ENCODE results near the gene GNA15. TPM values are rescaled to one million over a fixed set of nuclear protein-coding genes. Genes with fewer than 3 reads are reported as not detected.
A peak's percentile ranks its signal among the peaks of the same experiment; 100 is the strongest.
"Not testable (repeated sequence)": the region's sequence is repeated elsewhere in the genome, so short reads cannot be mapped to it uniquely, and the experiment has no call there.

The GNA15 gene
- polyA plus RNA-seq, 3 donors, result 0.78 to 1.00 (median 0.85) TPM

DNA sequence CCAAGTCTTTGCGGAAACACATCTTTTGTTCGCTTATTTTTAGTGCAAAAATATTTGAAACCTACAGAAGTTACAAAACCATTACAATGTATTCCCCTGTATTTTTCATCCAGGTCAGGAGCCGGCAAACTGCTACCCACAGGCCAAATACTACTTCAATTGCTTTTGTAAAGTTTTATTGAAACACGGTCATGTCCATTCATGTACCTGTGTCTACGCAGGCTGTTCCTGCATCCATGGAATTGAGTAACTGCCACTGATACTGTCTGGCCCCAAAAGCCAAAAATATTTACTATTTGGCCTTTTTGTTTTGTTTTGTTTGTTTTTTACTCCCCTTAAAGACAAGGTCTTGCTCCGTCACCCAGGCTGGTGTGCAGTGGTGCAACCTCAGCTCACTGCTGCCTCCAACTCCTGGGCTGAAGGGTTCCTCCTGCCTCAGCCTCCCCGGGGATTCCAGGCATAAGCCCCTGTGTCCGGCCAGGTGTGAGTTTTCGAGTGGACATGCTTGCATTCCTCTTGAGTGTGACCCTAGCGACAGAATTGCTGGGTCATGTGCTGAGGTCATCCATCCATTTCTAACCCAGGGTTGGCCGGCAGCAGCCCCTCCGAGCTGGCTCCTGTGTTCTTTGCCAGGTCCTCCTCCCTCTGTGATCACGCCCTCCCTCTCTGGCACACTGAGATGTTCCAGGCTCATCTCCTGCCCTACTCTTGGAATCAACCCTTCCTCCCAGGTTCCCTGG is 31.9 kb downstream of the GNA15 start:
- no peak for DNase-seq (ENCODE audit: low read depth in 3 of 3, low spot score in 2 of 3)

DNA sequence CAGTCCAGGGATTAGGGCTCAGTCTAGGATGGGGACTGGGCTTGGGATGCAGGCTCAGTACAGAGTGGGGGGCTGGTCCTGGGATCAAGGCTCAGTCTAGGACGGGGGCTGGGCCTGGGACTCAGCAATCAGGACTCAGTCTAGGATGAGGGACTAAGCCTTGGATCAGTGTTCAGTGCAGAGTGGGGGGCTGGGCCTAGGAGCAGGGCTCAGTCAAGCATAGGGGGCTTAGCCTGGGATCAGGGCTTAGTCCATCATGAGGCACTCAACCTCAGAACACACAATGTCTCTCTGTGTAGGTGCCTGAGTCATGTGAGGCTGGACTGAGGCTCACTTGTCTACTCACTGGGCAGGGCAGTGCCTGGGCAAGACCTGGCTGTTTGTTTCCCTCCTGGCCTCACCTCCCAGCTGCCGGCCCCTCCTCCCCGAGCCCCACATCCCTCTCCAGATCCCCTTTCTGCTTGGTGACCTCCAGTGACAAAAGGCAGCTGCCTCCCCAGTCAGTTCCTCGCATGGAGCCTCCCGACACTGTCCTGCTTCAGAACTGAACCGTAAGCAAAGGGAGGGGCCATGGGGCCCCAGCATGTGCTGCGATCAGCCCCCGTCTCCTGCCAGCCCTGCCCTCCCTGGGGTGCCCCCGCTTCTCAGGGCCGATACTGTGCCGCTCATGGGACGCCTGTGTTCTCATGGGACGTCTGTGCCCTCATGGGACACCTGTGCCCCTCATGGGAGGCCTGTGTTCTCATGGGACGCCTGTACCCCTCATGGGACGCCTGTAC is 36.2 kb downstream of the GNA15 start:
- no peak for DNase-seq (ENCODE audit: low read depth in 3 of 3, low spot score in 2 of 3)

DNA sequence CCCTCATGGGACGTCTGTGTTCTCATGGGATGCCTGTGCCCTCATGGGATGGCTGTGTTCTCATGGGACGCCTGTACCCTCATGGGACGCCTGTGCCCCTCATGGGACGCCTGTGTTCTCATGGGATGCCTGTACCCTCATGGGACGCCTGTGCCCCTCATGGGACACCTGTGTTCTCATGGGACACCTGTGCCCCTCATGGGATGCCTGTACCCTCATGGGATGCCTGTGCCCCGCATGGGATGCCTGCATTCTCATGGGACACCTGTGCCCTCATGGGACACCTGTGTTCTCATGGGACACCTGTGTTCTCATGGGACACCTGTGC is 36.8 kb downstream of the GNA15 start:
- DNase-seq (ENCODE audit: low read depth in 3 of 3, low spot score in 2 of 3), result not testable (repeated sequence)

DNA sequence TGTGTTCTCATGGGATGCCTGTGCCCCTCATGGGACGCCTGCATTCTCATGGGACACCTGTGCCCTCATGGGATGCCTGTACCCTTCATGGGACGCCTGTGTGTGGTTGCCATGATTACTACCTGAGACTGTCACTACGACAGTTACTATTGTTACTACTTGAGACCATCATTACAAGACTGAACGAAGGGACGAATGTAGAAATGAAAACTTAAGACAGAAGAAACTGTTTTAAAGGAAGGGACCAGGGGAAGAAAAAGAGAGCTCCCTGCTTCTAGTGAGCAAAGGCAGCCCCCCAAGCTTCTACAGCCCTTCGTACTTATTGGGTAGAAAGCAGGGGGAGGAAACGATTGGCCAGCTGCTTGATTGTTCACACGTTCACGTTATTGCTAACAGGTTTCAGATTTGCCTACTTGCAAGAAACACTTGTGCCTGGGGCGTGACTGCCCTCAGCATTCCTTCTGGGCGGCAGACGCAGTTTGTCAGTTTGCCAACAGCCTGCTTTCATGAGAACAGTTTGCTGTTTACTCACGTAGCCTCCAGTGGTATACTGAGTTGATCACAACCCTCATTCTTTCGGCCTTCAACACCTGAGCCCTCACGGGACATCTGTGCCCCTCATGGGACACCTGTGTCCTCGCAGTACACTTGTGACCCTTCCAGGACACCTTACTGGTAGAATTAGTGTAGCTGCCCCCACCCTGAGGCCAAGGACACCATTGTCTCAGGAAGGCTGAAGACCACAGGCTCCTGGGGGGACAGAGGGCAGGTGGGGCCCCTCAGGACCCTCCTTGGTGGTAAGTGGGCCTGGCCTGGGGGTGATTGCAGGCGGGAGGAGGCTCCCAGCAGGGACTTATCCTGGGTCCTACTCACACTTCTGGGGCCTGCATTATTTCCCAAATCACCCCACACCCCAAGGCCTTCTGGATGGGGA is 40.2 kb downstream of the GNA15 start:
- DNase-seq (ENCODE audit: low read depth in 3 of 3, low spot score in 2 of 3), result no peak

DNA sequence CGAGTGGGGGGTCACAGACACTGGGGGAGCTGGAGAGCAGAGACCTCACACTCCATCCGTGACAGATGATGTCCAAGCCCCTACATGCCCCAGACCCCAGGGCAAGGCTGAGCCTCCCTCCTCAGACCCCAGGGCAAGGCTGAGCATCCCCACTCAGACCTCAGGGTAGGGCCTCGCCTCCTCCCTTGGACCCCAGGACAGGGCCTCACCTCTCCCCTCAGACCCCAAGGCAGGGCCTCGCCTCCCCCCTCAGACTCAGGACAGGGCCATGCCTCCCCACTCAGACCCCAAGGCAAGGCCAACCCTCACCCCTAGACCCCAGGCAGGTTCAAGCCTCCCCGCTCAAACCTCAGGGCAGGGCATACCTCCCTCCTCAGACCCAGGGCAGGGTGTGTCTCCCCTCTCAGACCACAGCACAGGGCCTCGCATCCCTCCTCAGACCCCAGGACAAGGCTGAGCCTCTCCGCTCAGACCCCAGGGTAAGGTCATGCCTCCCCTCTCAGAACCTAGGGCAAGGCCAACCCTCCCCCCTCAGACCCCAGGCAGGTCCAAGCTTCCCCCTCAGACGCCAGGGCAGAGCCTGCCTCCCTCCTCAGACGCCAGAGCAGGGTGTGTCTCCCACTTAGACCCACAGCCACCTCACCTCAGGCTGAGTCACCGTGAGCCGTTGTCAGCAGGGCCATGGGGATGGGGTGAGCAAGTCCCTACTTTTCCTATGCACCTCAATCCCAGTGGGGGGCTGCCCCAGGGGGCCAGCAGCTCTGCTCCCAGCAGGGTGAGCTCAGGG is 41.1 kb downstream of the GNA15 start:
- no peak for DNase-seq (ENCODE audit: low read depth in 3 of 3, low spot score in 2 of 3)

DNA sequence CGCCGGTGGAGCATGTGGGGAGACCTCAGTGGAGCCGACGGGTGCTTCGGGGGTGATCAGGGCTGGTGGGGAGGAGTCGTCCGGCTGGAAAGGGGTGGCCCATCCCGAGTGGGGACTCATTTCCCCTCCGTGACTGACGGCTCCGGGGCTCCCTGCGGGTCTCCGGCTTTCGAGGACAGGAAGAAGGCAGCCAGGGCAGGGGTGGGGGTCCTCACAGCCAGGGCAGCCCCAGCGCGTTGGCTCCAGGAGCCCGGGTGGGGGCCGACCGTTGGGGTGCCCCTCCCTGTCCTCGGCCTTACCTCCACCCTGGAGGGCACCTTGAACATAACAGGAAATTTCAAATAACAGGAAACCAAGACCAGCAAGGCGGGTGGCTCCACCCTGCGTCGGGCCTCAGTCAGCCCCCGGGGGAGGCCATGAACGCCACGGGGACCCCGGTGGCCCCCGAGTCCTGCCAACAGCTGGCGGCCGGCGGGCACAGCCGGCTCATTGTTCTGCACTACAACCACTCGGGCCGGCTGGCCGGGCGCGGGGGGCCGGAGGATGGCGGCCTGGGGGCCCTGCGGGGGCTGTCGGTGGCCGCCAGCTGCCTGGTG is 42.6 kb downstream of the GNA15 start, which contains the start of gene S1PR4:
Gene S1PR4 (plus strand): TSS at position 393 of the 596 bp plus-strand sequence. CDS start 24 bp downstream, at position 417.
- no peak for DNase-seq (ENCODE audit: low read depth in 3 of 3, low spot score in 2 of 3)

DNA sequence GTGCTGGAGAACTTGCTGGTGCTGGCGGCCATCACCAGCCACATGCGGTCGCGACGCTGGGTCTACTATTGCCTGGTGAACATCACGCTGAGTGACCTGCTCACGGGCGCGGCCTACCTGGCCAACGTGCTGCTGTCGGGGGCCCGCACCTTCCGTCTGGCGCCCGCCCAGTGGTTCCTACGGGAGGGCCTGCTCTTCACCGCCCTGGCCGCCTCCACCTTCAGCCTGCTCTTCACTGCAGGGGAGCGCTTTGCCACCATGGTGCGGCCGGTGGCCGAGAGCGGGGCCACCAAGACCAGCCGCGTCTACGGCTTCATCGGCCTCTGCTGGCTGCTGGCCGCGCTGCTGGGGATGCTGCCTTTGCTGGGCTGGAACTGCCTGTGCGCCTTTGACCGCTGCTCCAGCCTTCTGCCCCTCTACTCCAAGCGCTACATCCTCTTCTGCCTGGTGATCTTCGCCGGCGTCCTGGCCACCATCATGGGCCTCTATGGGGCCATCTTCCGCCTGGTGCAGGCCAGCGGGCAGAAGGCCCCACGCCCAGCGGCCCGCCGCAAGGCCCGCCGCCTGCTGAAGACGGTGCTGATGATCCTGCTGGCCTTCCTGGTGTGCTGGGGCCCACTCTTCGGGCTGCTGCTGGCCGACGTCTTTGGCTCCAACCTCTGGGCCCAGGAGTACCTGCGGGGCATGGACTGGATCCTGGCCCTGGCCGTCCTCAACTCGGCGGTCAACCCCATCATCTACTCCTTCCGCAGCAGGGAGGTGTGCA is 43.3 kb downstream of the GNA15 start:
- no peak for DNase-seq (ENCODE audit: low read depth in 3 of 3, low spot score in 2 of 3)

DNA sequence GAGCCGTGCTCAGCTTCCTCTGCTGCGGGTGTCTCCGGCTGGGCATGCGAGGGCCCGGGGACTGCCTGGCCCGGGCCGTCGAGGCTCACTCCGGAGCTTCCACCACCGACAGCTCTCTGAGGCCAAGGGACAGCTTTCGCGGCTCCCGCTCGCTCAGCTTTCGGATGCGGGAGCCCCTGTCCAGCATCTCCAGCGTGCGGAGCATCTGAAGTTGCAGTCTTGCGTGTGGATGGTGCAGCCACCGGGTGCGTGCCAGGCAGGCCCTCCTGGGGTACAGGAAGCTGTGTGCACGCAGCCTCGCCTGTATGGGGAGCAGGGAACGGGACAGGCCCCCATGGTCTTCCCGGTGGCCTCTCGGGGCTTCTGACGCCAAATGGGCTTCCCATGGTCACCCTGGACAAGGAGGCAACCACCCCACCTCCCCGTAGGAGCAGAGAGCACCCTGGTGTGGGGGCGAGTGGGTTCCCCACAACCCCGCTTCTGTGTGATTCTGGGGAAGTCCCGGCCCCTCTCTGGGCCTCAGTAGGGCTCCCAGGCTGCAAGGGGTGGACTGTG is 44.0 kb downstream of the GNA15 start:
- DNase-seq (ENCODE audit: low read depth in 3 of 3, low spot score in 2 of 3), result no peak

DNA sequence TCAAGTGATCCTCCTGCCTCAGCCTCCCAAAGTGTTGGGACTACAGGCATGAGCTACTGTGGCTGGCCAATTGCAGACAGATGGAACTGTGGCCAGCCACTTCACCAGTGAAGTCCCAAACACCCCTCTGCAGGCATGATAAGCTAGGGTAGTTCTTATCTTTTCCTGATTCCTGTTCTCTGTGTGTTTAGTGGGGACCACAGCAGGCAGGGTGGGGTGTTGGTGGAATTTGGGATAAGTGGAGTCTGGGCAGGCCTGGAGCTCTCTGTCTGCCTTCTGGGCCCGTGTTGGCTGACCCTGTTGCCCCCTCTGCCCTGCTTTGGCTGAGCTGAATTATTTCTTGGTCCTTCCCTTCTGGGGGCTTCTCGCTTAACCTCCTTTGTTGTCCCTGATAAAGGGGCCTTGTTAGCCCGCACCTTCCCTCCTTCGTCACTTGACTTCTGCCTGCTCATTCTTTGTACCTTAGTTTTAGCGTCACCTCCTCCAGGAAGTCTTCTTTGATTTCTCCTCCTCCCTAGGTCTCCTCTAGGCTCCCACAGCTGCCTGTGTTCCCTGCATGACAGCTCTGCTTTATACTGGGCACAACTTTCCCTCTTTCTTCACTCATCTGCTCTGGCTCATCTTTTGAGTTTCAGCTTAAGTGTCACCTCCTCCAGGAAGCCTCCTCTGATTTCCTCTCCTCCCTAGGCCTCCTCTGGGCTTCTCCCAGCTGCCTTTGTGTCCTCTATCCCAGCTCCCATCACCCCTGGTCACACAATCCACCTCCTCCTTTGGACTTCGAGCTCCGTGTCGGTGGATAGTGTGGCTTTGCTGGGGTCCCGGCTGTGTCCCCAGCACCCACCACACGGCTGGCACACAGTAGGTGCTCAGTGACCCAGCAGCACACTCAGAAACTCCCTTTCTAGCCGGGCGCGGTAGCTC is 48.1 kb downstream of the GNA15 start:
- no peak for DNase-seq (ENCODE audit: low read depth in 3 of 3, low spot score in 2 of 3)

DNA sequence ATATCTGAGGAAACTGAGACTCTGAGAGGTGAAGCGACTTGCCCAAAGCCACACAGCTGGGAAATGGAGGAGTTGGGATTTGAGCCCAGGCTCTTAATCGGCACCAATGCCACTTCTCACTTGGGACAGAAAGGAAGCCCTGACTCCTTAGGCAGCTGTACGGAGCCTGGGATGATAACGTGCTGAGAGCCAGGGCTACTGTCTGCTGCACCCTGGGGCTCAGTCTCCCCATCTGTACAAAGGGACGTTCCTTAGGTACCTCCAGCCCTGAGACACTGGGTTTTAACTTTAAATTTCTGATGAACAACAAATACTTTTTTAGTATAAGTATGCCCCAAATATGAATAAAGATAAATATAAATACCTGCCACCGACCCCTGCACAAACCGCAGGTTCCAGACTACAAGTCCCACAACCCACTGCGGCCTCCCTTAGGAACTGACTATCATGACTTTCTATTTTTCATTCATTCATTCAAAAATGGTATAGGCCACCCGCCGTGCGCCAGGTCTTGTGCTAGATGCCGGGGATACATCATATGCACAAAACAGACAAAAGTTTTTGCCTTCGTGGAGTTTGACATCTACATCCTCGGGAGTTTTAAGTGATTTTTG is 49.1 kb downstream of the GNA15 start:
- no peak for DNase-seq (ENCODE audit: low read depth in 3 of 3, low spot score in 2 of 3)

DNA sequence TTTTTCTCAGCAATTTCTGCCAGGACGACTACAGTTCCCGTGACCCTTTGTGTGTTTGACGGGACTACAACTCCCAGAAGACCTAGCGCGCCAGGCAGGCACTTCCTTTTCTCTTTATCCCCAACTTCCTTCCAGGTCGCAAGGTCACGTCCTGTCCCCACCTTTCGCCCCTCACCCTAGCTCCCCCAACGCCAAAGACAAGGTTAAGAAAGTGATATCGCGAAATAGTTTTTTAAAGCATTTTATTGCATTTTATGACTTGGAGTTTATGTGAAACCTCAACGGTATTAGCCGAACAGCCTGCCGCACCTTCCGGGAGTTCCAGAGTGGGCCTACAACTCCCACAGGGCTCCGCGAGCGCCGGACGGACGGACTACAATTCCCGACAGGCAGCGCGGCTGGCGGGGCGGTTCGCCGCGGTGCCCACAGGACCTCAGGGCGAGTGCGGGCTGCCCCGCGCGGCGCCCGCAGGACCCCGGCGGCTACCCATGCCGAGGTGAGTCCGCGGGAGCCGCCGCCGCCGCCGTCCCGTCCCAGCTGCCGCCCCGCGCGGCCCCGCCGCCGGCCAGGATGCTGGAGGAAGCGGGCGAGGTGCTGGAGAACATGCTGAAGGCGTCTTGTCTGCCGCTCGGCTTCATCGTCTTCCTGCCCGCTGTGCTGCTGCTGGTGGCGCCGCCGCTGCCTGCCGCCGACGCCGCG is 49.8 kb downstream of the GNA15 start, which contains the start of gene NCLN:
Gene NCLN (plus strand): TSS at position 470 of the 699 bp plus-strand sequence. CDS start 101 bp downstream, at position 571.
- DNase-seq (ENCODE audit: low read depth in 3 of 3, low spot score in 2 of 3), result peak; percentile 97 to 98 (median 98)

DNA sequence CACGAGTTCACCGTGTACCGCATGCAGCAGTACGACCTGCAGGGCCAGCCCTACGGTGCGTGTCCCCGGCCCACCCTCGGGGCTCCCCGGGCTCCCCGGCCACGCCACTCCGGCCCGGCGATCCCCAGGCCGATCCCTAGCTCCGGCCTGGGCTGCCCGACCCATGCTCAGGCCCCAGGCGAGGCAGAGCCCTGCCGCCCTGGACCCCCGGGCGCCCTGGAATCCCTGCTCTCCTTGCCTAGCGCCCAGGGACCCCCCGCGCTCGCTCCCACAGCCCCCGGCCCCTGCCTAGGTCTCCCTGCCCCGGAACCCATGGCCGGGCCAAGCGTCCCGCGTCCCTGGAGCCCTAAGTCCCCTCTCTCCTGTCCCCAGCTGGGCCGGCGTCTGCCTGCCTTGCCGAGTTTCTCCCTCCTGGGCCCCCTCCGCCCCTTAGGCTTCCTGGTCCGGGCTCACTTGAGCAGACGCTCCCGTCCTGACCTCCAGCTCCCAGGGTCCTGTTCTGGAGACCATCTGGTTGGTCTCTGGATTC is 50.4 kb downstream of the GNA15 start:
- DNase-seq (ENCODE audit: low read depth in 3 of 3, low spot score in 2 of 3), result no peak

DNA sequence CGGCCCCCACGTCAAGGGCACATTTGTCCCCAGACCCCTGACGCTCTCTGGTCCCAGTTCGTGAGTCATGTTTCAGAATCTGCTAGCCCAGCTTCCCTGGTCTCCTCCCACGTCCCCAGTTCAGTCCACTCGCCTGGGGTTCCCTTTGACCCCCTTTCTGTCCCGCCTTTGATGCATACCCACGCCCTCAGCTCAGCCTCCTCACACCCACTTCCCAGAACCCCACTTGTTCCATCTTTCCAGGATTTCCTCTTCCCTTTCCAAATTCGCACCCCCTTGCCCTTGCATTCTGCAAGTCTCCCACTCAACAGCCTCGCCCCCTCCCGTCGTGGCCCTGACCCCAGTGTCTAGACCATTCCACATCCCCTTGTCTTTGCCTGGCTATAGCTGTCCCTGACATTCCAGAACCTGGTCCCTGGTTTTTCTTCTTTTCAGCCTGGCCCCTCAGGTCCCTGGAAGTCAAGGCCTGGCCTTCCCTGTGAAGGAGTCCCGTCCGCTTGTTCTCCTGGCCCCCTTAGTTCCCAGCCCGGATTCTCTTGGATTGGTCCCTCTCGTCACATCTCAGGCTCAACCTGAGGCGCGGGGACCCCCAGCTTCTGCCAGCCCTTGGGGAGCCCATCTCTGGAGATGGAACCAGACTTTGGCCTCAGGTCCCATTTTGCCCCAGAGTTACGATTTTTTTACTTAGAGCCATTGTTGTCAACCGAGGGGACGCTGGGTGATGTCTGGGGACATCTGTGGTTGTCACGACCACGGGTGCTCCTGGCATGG is 51.2 kb downstream of the GNA15 start:
- no peak for DNase-seq (ENCODE audit: low read depth in 3 of 3, low spot score in 2 of 3)

DNA sequence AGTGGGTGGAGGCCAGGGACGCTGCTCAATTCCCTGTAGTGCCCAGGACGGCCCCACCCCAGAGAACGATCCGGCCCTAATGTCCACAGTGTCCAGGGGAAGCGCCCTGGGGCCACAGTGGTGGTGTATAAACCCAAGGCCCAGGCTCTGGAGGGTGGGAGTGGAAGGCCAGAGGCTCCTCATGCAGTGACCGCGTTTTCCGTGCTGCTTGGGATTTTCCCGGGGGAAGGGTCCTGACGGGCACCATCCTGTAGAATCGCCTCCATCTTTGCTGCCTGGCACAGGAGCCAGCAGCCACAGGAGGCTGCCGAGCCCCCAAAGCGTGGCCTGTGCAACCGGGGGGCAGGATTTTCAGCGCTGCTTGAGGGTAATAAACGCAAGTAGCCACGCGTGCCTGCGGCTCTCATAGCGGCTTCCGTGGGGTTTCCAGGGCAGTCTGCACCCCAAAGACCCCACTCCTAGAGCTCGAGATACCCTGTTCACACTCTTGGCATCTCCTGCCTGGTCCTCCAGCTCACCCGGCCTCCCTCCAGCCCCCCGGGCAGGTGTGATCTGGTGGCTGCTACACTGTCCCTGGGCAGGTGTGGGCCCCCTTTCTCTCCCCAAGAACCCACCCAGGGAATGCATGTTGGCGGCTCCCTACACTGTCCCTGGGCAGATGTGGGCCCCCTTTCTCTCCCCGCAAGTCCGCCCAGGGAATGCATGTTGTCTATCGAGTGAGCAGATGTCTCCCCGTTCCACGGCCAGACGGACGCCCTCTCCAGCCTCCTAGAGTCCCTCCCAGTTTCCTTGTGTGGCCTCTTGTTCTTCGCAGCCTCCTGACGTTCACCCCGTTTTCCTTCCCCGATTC is 52.1 kb downstream of the GNA15 start:
- DNase-seq (ENCODE audit: low read depth in 3 of 3, low spot score in 2 of 3), result no peak

Measured in right renal cortex interstitium (tissue), 3 donors.